ENCODE measurements around the gene RXRA.

DNA sequence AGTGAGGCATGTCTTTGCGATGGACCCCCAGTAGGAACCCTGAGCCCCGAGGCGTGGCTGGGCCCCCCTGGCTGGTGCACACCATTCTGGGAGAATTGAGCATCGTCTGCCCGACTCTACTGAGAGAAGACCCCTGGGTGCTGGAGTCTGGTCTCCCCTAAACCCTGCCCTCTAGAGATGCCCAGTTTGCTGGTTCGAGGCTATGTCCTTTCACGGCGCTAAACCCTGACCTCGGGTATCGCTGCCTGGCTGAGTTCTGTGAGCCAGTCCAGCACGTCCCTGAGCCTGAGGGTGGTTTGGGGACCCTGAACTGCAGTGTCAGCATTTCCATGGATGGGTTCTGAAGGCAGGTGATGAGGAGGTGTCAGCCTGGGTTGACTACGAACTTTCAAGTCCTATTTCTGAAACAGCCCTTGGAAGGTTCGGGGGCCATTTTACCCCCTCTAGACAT lies 128.8 kb downstream of the RXRA start:
- TF ChIP-seq, protein P1, sequence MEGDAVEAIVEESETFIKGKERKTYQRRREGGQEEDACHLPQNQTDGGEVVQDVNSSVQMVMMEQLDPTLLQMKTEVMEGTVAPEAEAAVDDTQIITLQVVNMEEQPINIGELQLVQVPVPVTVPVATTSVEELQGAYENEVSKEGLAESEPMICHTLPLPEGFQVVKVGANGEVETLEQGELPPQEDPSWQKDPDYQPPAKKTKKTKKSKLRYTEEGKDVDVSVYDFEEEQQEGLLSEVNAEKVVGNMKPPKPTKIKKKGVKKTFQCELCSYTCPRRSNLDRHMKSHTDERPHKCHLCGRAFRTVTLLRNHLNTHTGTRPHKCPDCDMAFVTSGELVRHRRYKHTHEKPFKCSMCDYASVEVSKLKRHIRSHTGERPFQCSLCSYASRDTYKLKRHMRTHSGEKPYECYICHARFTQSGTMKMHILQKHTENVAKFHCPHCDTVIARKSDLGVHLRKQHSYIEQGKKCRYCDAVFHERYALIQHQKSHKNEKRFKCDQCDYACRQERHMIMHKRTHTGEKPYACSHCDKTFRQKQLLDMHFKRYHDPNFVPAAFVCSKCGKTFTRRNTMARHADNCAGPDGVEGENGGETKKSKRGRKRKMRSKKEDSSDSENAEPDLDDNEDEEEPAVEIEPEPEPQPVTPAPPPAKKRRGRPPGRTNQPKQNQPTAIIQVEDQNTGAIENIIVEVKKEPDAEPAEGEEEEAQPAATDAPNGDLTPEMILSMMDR (IDR thresholded peaks at IDR 0.05) = no peak
- TF ChIP-seq EP300 (IDR thresholded peaks at IDR 0.05) = no peak
- TF ChIP-seq POLR2A (IDR thresholded peaks at IDR 0.05) = no peak

Data from upper lobe of left lung (tissue), 4 donors.